Memory B cell (primary cell): ENCODE results near the gene AKAP6.
"Not testable (repeated sequence)": the region's sequence is repeated elsewhere in the genome, so short reads cannot be mapped to it uniquely, and the experiment has no call there.

Experiments
- ATAC-seq: fragments of 150-1000 bp; cut with Tn5 transposase; 2 replicates; pipeline ENCODE4 v1.10.0; 2021; ENCODE audit warnings: low read depth, mild to moderate bottlenecking, moderate library complexity
- DNase-seq, 2 donors: peaks; one replicate each; pipeline ENCODE4 v3.0.0; 2022; ENCODE audit warnings: low spot score in 2 of 2
- H3K27ac Mint-ChIP-seq: one replicate; pipeline ENCODE4 v1.8.0; 2022; ENCODE audit warnings: mild to moderate bottlenecking, moderate library complexity, mixed read lengths
- H3K27me3 Mint-ChIP-seq: one replicate; pipeline ENCODE4 v1.8.0; 2022; ENCODE audit warnings: mixed read lengths
- H3K36me3 Mint-ChIP-seq: one replicate; pipeline ENCODE4 v1.8.0; 2022; ENCODE audit warnings: mild to moderate bottlenecking, mixed read lengths
- H3K4me1 Mint-ChIP-seq: one replicate; pipeline ENCODE4 v1.8.0; 2022; ENCODE audit warnings: mixed read lengths
- H3K4me3 Mint-ChIP-seq: one replicate; pipeline ENCODE4 v1.8.0; 2022; ENCODE audit warnings: mild to moderate bottlenecking, moderate library complexity, mixed read lengths
- H3K9me3 Mint-ChIP-seq: one replicate; pipeline ENCODE4 v1.8.0; 2022; ENCODE audit warnings: mixed read lengths

The AKAP6 gene

GRCh38 chr14:32367516-32367915, 38.4 kb downstream of the AKAP6 start:
- ATAC-seq (no peak), DNase-seq (no peak)
- Mint-ChIP-seq H3K27me3 (peaks cover 4% of the 10 kb centered on the region), H3K9me3 (no peaks in the 10 kb centered on the region), H3K4me3 (no peak overlapping the region), H3K4me1 (peaks cover 6% of the 10 kb centered on the region), H3K27ac (no peak overlapping the region), H3K36me3 (no peaks in the 10 kb centered on the region)

DNA sequence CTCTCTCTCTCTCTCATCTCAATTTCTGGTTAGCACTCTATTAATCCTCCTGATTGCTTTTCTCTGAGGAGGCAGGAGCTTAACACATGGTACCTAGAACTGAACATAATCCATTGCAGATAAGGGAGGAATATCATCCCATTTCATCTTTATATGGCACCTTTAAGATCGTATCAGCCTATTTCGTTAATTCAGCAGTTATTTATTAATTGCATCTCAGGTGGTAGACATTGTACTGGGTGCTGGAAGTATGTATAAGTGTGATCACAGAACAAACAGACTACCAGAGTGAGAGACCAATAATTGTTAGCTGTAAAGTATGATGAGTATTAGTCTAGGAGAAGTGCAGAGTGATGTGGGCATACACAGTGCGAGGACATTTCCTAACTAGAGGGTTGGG, 39.0 kb downstream of the AKAP6 start:
- ATAC-seq (no peak), DNase-seq (no peak)
- Mint-ChIP-seq H3K36me3 (no peaks in the 10 kb centered on the region), H3K27ac (no peak overlapping the region), H3K27me3 (peaks cover 6% of the 10 kb centered on the region), H3K4me1 (peaks cover 6% of the 10 kb centered on the region), H3K9me3 (no peaks in the 10 kb centered on the region), H3K4me3 (no peak overlapping the region)

DNA sequence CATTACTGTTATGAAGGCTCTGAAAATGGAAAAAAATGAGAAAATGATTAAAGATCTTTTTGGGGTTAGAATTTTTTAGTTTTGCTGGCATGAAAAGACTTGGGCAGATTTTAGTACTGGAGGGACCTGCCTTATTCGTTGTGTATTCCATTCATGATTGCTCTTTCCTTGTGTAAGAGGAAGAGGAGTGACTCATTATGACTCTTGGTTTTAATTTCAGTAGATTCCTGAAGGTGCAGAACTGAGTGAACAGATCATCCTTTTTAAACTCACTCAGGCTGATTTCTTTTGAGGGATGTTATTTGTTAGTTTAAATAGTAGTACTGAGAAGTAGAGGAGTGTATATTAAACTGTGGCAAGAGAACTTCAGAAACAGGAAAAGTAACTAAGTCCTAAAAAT, 41.6 kb downstream of the AKAP6 start:
- no peak for DNase-seq
- H3K27me3 Mint-ChIP-seq: peaks cover 6% of the 10 kb centered on the region
- ATAC-seq: no peak
- H3K4me1 Mint-ChIP-seq: peaks cover 4% of the 10 kb centered on the region
- no peak overlapping the region for H3K27ac Mint-ChIP-seq
- H3K4me3 Mint-ChIP-seq: no peak overlapping the region
- no peaks in the 10 kb centered on the region for H3K36me3 Mint-ChIP-seq
- no peaks in the 10 kb centered on the region for H3K9me3 Mint-ChIP-seq

- Mint-ChIP-seq H3K4me3 (no peak overlapping the region), H3K36me3 (no peaks in the 10 kb centered on the region), H3K27me3 (peaks cover 2% of the 10 kb centered on the region), H3K4me1 (no peaks in the 10 kb centered on the region), H3K27ac (no peak overlapping the region), H3K9me3 (no peaks in the 10 kb centered on the region)
- DNase-seq (no peak), ATAC-seq (no peak)
Measured at GRCh38 chr14:32372154-32372553, 43.1 kb downstream of the AKAP6 start.

DNA sequence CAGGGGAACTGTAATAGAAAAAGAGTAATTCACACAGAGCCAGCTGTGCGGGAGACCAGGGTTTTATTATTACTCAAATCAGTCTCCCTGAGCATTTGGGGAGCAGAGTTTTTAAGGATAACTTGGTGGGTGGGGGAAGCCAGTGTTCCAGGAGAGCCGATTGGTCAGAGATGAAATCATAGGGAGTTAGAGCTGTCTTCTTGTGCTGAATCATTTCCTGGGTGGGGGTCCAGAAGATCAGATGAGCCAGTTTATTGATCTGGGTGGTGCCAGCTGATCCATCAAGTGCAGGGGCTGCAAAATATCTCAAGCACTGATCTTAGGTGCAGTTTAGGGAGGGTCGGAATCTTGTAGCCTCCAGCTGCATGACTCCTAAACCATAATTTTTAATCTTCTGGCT, 44.1 kb downstream of the AKAP6 start:
- not testable (repeated sequence) for ATAC-seq

GRCh38 chr14:32374155-32374554, 45.1 kb downstream of the AKAP6 start:
- H3K27ac Mint-ChIP-seq: no peak overlapping the region
- H3K4me1 Mint-ChIP-seq: no peaks in the 10 kb centered on the region
- H3K27me3 Mint-ChIP-seq: peaks cover 4% of the 10 kb centered on the region
- ATAC-seq: no peak
- no peak for DNase-seq
- H3K36me3 Mint-ChIP-seq: no peaks in the 10 kb centered on the region
- no peak overlapping the region for H3K4me3 Mint-ChIP-seq
- H3K9me3 Mint-ChIP-seq: no peaks in the 10 kb centered on the region

More for the DNA sequence above, 44.1 kb downstream of the AKAP6 start:
- not testable (repeated sequence) for DNase-seq, H3K27ac Mint-ChIP-seq, H3K4me1 Mint-ChIP-seq, H3K4me3 Mint-ChIP-seq, H3K36me3 Mint-ChIP-seq, H3K9me3 Mint-ChIP-seq, H3K27me3 Mint-ChIP-seq

DNA sequence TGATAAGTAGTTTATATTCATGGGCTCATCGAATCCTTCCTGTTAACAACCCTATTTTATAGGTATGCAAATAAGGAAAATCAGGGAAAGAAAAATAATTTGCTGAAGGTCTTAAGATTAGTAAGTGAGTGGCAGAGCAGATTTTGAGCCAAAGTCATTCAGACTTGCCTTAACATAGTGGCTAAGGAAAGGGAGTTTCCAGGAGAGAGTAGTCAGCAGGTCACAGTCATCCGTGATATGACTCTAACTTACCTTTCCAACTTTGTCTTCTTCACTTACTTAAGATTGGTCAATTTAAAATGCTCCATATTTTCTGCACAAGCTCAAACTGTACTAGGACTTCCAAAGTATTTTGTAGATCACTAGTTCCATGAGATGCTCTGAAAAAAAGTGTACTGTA, 46.6 kb downstream of the AKAP6 start:
- no peak for ATAC-seq
- Mint-ChIP-seq H3K4me3 (no peak overlapping the region), H3K27ac (no peak overlapping the region)

GRCh38 chr14:32377046-32377646, 48.0 kb downstream of the AKAP6 start:
- no peak overlapping the region for H3K27ac Mint-ChIP-seq
- no peaks in the 10 kb centered on the region for H3K9me3 Mint-ChIP-seq
- H3K27me3 Mint-ChIP-seq: peaks cover 5% of the 10 kb centered on the region
- ATAC-seq: no peak
- H3K4me3 Mint-ChIP-seq: no peak overlapping the region
- peaks cover 2% of the 10 kb centered on the region for H3K36me3 Mint-ChIP-seq
- DNase-seq: no peak
- no peaks in the 10 kb centered on the region for H3K4me1 Mint-ChIP-seq

More for the DNA sequence above, 46.6 kb downstream of the AKAP6 start:
- DNase-seq: no peak
- peaks cover 2% of the 10 kb centered on the region for H3K36me3 Mint-ChIP-seq
- H3K9me3 Mint-ChIP-seq: no peaks in the 10 kb centered on the region
- peaks cover 5% of the 10 kb centered on the region for H3K27me3 Mint-ChIP-seq
- no peaks in the 10 kb centered on the region for H3K4me1 Mint-ChIP-seq

GRCh38 chr14:32378284-32378683, 49.2 kb downstream of the AKAP6 start:
- ATAC-seq: no peak
- no peaks in the 10 kb centered on the region for H3K4me1 Mint-ChIP-seq
- H3K4me3 Mint-ChIP-seq: no peak overlapping the region

GRCh38 chr14:32379447-32379846, 50.3 kb downstream of the AKAP6 start:
- H3K27ac Mint-ChIP-seq: no peak overlapping the region
- H3K36me3 Mint-ChIP-seq: peaks cover 2% of the 10 kb centered on the region
- DNase-seq (no peak), ATAC-seq (no peak)
- H3K9me3 Mint-ChIP-seq: no peaks in the 10 kb centered on the region
- peaks cover 3% of the 10 kb centered on the region for H3K27me3 Mint-ChIP-seq
- H3K4me1 Mint-ChIP-seq: no peaks in the 10 kb centered on the region
- H3K4me3 Mint-ChIP-seq: no peak overlapping the region

More at GRCh38 chr14:32378284-32378683, 49.2 kb downstream of the AKAP6 start:
- H3K27me3 Mint-ChIP-seq: peaks cover 3% of the 10 kb centered on the region
- H3K9me3 Mint-ChIP-seq: no peaks in the 10 kb centered on the region
- no peak for DNase-seq
- H3K27ac Mint-ChIP-seq: no peak overlapping the region
- peaks cover 2% of the 10 kb centered on the region for H3K36me3 Mint-ChIP-seq

DNA sequence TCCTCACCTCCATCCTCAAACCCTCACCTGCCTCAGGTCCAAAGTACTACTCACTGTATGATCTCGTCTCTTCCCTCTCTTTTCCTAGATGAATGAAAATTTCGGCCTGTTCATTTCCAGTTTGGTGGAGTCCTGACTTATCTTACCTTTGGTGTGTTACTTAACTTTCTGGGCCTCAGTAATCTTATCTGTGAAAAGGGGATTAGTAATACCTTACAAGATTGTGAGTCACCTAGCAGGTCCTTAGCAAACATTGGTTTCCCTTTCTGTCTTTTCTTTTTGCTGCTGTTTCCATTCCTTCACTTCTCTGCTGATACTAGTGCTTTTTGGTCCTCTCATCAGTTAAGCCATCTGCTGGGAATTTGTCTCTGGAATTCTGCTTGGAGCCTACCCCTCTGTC, 52.8 kb downstream of the AKAP6 start:
- H3K27me3 Mint-ChIP-seq: peaks cover 3% of the 10 kb centered on the region
- H3K36me3 Mint-ChIP-seq: peaks cover 2% of the 10 kb centered on the region
- H3K9me3 Mint-ChIP-seq: peaks cover 1% of the 10 kb centered on the region
- no peak for DNase-seq
- H3K4me1 Mint-ChIP-seq: no peaks in the 10 kb centered on the region
- no peak overlapping the region for H3K4me3 Mint-ChIP-seq
- no peak for ATAC-seq
- no peak overlapping the region for H3K27ac Mint-ChIP-seq

GRCh38 chr14:32382704-32383103, 53.6 kb downstream of the AKAP6 start:
- ATAC-seq (no peak), DNase-seq (no peak)
- H3K27ac Mint-ChIP-seq: no peak overlapping the region
- H3K36me3 Mint-ChIP-seq: peaks cover 2% of the 10 kb centered on the region
- peaks cover 1% of the 10 kb centered on the region for H3K9me3 Mint-ChIP-seq
- no peaks in the 10 kb centered on the region for H3K4me1 Mint-ChIP-seq
- peaks cover 2% of the 10 kb centered on the region for H3K27me3 Mint-ChIP-seq
- H3K4me3 Mint-ChIP-seq: no peak overlapping the region

- ATAC-seq (no peak), DNase-seq (no peak)
- Mint-ChIP-seq H3K4me1 (no peaks in the 10 kb centered on the region), H3K27ac (no peak overlapping the region), H3K36me3 (peaks cover 2% of the 10 kb centered on the region), H3K27me3 (peaks cover 4% of the 10 kb centered on the region), H3K9me3 (peaks cover 6% of the 10 kb centered on the region), H3K4me3 (no peak overlapping the region)
Measured at GRCh38 chr14:32383364-32384009, 54.4 kb downstream of the AKAP6 start.

GRCh38 chr14:32384464-32384863, 55.4 kb downstream of the AKAP6 start:
- ATAC-seq (no peak), DNase-seq (no peak)
- H3K4me3 Mint-ChIP-seq: no peak overlapping the region
- H3K27ac Mint-ChIP-seq: no peak overlapping the region
- H3K9me3 Mint-ChIP-seq: peaks cover 11% of the 10 kb centered on the region
- H3K4me1 Mint-ChIP-seq: no peaks in the 10 kb centered on the region
- H3K27me3 Mint-ChIP-seq: peaks cover 7% of the 10 kb centered on the region
- H3K36me3 Mint-ChIP-seq: peaks cover 2% of the 10 kb centered on the region

- H3K4me3 Mint-ChIP-seq, H3K27me3 Mint-ChIP-seq, H3K36me3 Mint-ChIP-seq, H3K27ac Mint-ChIP-seq, H3K4me1 Mint-ChIP-seq, ATAC-seq, DNase-seq: not testable (repeated sequence)
- peaks cover 15% of the 10 kb centered on the region for H3K9me3 Mint-ChIP-seq
Measured at GRCh38 chr14:32387295-32387694, 58.2 kb downstream of the AKAP6 start.
